HepG2 (cell line): ENCODE data around the gene CLASP2. TPM values are rescaled to one million over a fixed set of nuclear protein-coding genes. Genes with fewer than 3 reads are reported as not detected.

Experiments used
- ATF3 ChIP-seq: sonication (generic); formaldehyde crosslinking; IDR thresholded peaks from 2 replicates; pipeline ENCODE4 v1.4.0; 2020; ENCODE audit warnings: missing genetic modification reagents
- CHCHD3 ChIP-seq: sonication (generic); formaldehyde crosslinking; IDR thresholded peaks from 2 replicates; pipeline ENCODE4 v1.8.0; 2022; ENCODE audit warnings: mild to moderate bottlenecking, missing genetic modification reagents, moderate library complexity
- HNF1A ChIP-seq, 2 experiments: sonication (generic) in 1 of 2; formaldehyde crosslinking in 1 of 2; IDR thresholded peaks; 2 replicates each; pipeline versions ENCODE4 v1.4.0 to v1.6.1; 2016 to 2020; ENCODE audit warnings: borderline replicate concordance in 1 of 2, low read depth in 1 of 2, mild to moderate bottlenecking in 1 of 2, missing genetic modification reagents in 1 of 2
- PHF21A ChIP-seq: sonication (generic); formaldehyde crosslinking; IDR thresholded peaks from 2 replicates; pipeline ENCODE4 v1.5.0; 2020; ENCODE audit warnings: mild to moderate bottlenecking, missing genetic modification reagents
- PHF5A ChIP-seq: IDR thresholded peaks from one replicate; pipeline ENCODE4 v1.6.1; 2018; ENCODE audit warnings: low read depth, missing genetic modification reagents; ENCODE audit not compliant: unreplicated experiment
- POLR2A ChIP-seq, 2 experiments: IDR thresholded peaks; 2 replicates each; pipeline ENCODE4 v1.6.1; 2011; ENCODE audit warnings: low read depth in 2 of 2, low read length in 2 of 2, mild to moderate bottlenecking in 1 of 2, moderate library complexity in 1 of 2; ENCODE audit not compliant: insufficient read depth in 1 of 2
- RBAK ChIP-seq: sonication (generic); formaldehyde crosslinking; IDR thresholded peaks from 2 replicates; pipeline ENCODE4 v1.5.1; 2020; ENCODE audit warnings: mild to moderate bottlenecking, missing genetic modification reagents
- SOX13 ChIP-seq, 3 experiments: fragments of 450-650 bp in 1 of 3; sonication (generic) in 1 of 3; formaldehyde crosslinking in 1 of 3; IDR thresholded peaks in 2 of 3; conservative IDR thresholded peaks in 1 of 3; 2 replicates each; pipeline versions ENCODE4 v1.5.0 to v1.6.1; 2016 to 2020; ENCODE audit warnings: antibody characterized with exemption in 1 of 3, mild to moderate bottlenecking in 1 of 3, missing compliant biosample characterization in 1 of 3, missing genetic modification reagents in 1 of 3, moderate library complexity in 1 of 3
- TAF15 ChIP-seq: fragments of 200-400 bp; formaldehyde crosslinking; IDR thresholded peaks from one replicate; pipeline ENCODE4 v1.6.1; 2018; ENCODE audit warnings: mild to moderate bottlenecking, low read depth, low read length; ENCODE audit not compliant: poor library complexity, severe bottlenecking
- TBX3 ChIP-seq: fragments of 450-650 bp; IDR thresholded peaks from 2 replicates; pipeline ENCODE4 v1.6.1; 2017; ENCODE audit warnings: antibody characterized with exemption, mild to moderate bottlenecking, inconsistent platforms, borderline replicate concordance
- U2AF2 ChIP-seq: fragments of 200-400 bp; formaldehyde crosslinking; IDR thresholded peaks from 2 replicates; pipeline ENCODE4 v1.6.1; 2017; ENCODE audit warnings: low read depth, mild to moderate bottlenecking, low read length
- XRCC5 ChIP-seq: fragments of 200-400 bp; formaldehyde crosslinking; optimal IDR thresholded peaks from 2 replicates; pipeline ENCODE3; 2017; ENCODE audit warnings: mild to moderate bottlenecking, low read length
- ZMYM2 ChIP-seq: sonication (generic); formaldehyde crosslinking; IDR thresholded peaks from 2 replicates; pipeline ENCODE4 v1.8.0; 2022; ENCODE audit warnings: mild to moderate bottlenecking, missing genetic modification reagents
- ZNF232 ChIP-seq: sonication (generic); formaldehyde crosslinking; IDR thresholded peaks from 2 replicates; pipeline ENCODE4 v1.4.0; 2020; ENCODE audit warnings: missing genetic modification reagents, borderline replicate concordance
- ZNF34 ChIP-seq: sonication (generic); formaldehyde crosslinking; IDR thresholded peaks from 2 replicates; pipeline ENCODE4 v1.4.0; 2020; ENCODE audit warnings: mild to moderate bottlenecking, missing genetic modification reagents, borderline replicate concordance
- ZNF496 ChIP-seq: sonication (generic); formaldehyde crosslinking; IDR thresholded peaks from 2 replicates; pipeline ENCODE4 v1.8.1; 2023; ENCODE audit warnings: mild to moderate bottlenecking, moderate library complexity, missing genetic modification reagents; ENCODE audit not compliant: insufficient replicate concordance
- ZNF530 ChIP-seq: sonication (generic); formaldehyde crosslinking; IDR thresholded peaks from 2 replicates; pipeline ENCODE4 v1.5.0; 2020; ENCODE audit warnings: low read depth, mild to moderate bottlenecking, missing genetic modification reagents
- ZNF597 ChIP-seq: sonication (generic); formaldehyde crosslinking; IDR thresholded peaks from 2 replicates; pipeline ENCODE4 v1.5.0; 2020; ENCODE audit warnings: missing genetic modification reagents
- polyA plus RNA-seq, 8 experiments: library from polyadenylated mRNA; depleted of rRNA in 3 of 8; stranded (reverse) in 7 of 8; unstranded in 1 of 8; fragments of >200 nt; fragmentation: Illumina TruSeq in 4 of 8; extraction: Trizol in 4 of 8; gene quantifications; 2 replicates each; pipeline versions ENCODE4 v1.2.1 to v1.2.3, GENCODE V29; 2011 to 2016; ENCODE audit warnings: low read depth in 4 of 8, missing spikeins in 1 of 8, mixed read lengths in 1 of 8; ENCODE audit not compliant: insufficient read depth in 1 of 8
- total RNA-seq, 5 experiments: library from RNA; depleted of rRNA; stranded (reverse); fragments of >200 nt; fragmentation: Illumina TruSeq; extraction: Trizol; gene quantifications; 2 replicates each; pipeline ENCODE4 v1.2.3, GENCODE V29; 2016; ENCODE audit warnings: low read depth in 1 of 5
- TF ChIP-seq, protein P1 (sequence below): sonication (generic); formaldehyde crosslinking; IDR thresholded peaks from 2 replicates; pipeline ENCODE4 v1.9.0; 2021; ENCODE audit warnings: missing genetic modification reagents, mild to moderate bottlenecking, borderline replicate concordance
- TF ChIP-seq, protein P2 (sequence below): sonication (generic); formaldehyde crosslinking; IDR thresholded peaks from 2 replicates; pipeline ENCODE4 v1.4.0; 2020; ENCODE audit warnings: low read depth, mild to moderate bottlenecking, missing genetic modification reagents

The CLASP2 gene
- total and polyA plus RNA-seq, 2 of the 13 experiments (the other 11 are each of a cell fraction or from before 2014, with no cell fraction given), result 15.7 to 34.8 TPM

DNA sequence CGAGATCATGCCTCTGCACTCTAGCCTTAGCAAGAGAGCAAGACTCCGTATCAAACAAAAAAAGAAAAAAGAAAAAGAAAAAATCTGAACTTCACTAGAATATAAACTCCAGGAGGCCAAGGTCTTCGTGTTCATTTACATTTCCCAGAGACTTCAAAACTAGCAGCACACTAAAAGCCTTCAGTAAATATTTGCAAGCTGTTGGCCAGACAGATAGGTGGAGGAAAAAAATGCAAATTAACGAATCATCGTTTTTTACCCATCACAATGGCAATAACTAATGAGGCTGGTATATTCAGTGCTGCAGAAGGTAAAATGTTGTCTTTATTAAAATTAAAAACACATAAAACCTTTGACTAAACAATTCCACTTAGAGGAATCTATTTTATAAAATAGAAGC lies 80.6 kb downstream of the CLASP2 start (continued):
- TF ChIP-seq, protein P1, sequence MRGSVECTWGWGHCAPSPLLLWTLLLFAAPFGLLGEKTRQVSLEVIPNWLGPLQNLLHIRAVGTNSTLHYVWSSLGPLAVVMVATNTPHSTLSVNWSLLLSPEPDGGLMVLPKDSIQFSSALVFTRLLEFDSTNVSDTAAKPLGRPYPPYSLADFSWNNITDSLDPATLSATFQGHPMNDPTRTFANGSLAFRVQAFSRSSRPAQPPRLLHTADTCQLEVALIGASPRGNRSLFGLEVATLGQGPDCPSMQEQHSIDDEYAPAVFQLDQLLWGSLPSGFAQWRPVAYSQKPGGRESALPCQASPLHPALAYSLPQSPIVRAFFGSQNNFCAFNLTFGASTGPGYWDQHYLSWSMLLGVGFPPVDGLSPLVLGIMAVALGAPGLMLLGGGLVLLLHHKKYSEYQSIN (CRISPR knock-in tag), result no peak
- TF ChIP-seq ZNF496, result no peak
- TF ChIP-seq SOX13 (IDR thresholded peaks at IDR 0.05), result no peak
- TF ChIP-seq SOX13 (CRISPR knock-in tag; conservative IDR thresholded peaks at IDR 0.05 in 1 of 2, IDR thresholded peaks at IDR 0.05 in 1 of 2), result peak in 1 of 2 experiments; percentile 60; a peak in 2 of 4 replicates
- TF ChIP-seq ZMYM2 (CRISPR knock-in tag), result no peak
- TF ChIP-seq PHF21A (CRISPR knock-in tag), result 0 out of 2 replicates have a peak, but pooled peaks have one; percentile 16
- no peak for TF ChIP-seq ZNF34 (CRISPR knock-in tag)
- no peak for TF ChIP-seq POLR2A (IDR thresholded peaks at IDR 0.05; ENCODE audit: insufficient read depth in 1 of 2, low read depth in 2 of 2, low read length in 2 of 2)
- TF ChIP-seq TBX3, result peak; percentile 22; the same call in 1 of the 2 replicates
- no peak for TF ChIP-seq ZNF530 (CRISPR knock-in tag)
- TF ChIP-seq U2AF2, result no peak
- no peak for TF ChIP-seq ZNF597 (CRISPR knock-in tag)
- TF ChIP-seq TAF15, result no peak
- TF ChIP-seq ZNF232 (CRISPR knock-in tag), result no peak
- no peak for TF ChIP-seq PHF5A
- TF ChIP-seq RBAK (CRISPR knock-in tag), result no peak
- TF ChIP-seq ATF3 (CRISPR knock-in tag), result no peak
- no peak for TF ChIP-seq HNF1A (IDR thresholded peaks at IDR 0.05; ENCODE audit: low read depth)
- no peak for TF ChIP-seq HNF1A (CRISPR knock-in tag; IDR thresholded peaks at IDR 0.05; ENCODE audit: borderline replicate concordance)
- TF ChIP-seq, protein P2, sequence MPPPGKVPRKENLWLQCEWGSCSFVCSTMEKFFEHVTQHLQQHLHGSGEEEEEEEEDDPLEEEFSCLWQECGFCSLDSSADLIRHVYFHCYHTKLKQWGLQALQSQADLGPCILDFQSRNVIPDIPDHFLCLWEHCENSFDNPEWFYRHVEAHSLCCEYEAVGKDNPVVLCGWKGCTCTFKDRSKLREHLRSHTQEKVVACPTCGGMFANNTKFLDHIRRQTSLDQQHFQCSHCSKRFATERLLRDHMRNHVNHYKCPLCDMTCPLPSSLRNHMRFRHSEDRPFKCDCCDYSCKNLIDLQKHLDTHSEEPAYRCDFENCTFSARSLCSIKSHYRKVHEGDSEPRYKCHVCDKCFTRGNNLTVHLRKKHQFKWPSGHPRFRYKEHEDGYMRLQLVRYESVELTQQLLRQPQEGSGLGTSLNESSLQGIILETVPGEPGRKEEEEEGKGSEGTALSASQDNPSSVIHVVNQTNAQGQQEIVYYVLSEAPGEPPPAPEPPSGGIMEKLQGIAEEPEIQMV (CRISPR knock-in tag), result no peak
- no peak for TF ChIP-seq CHCHD3 (CRISPR knock-in tag)
- no peak for TF ChIP-seq XRCC5
